Prostate gland (tissue), 2 donors: Measurements from ENCODE around the gene SERPINH1. TPM values are rescaled to one million over a fixed set of nuclear protein-coding genes. Genes with fewer than 3 reads are reported as not detected.
A peak's percentile ranks its signal among the peaks of the same experiment; 100 is the strongest.

Experiments used
- DNase-seq: peaks from one replicate; pipeline ENCODE4 v3.0.0-alpha.2; 2019; ENCODE audit warnings: low spot score
- H3K27ac ChIP-seq, 2 donors: fragments of 200-600 bp; sonication (generic); 2 replicates each; pipeline ENCODE4 v1.5.1; 2017 to 2019
- H3K27me3 ChIP-seq: fragments of 200-600 bp; sonication (generic); replicated peaks from 2 replicates; pipeline ENCODE4 v1.5.1; 2019; ENCODE audit not compliant: insufficient read depth
- H3K36me3 ChIP-seq, 2 donors: fragments of 200-600 bp; sonication (generic); 1 replicate in 1 of 2; 2 replicates in 1 of 2; pipeline versions ENCODE4 v1.5.1 to v1.8.1; 2017 to 2019
- H3K4me1 ChIP-seq: fragments of 200-600 bp; sonication (generic); replicated peaks from 2 replicates; pipeline ENCODE4 v1.5.1; 2019
- H3K4me3 ChIP-seq, 2 donors: fragments of 200-600 bp; sonication (generic); 2 replicates each; pipeline ENCODE4 v1.5.1; 2017 to 2019
- H3K9me3 ChIP-seq: fragments of 200-600 bp; sonication (generic); 2 replicates; pipeline ENCODE4 v1.5.1; 2017
- CTCF ChIP-seq, 4 experiments: fragments of 200-600 bp in 2 of 4; fragments of 450-650 bp in 2 of 4; sonication (generic) in 2 of 4; IDR thresholded peaks; 1 replicate in 3 of 4; 2 replicates in 1 of 4; pipeline ENCODE4 v1.5.1; 2016 to 2019; ENCODE audit warnings: antibody characterized with exemption in 4 of 4, mild to moderate bottlenecking in 2 of 4, moderate library complexity in 2 of 4
- POLR2A ChIP-seq: fragments of 450-650 bp; IDR thresholded peaks from one replicate; pipeline ENCODE4 v1.6.1; 2016; ENCODE audit warnings: antibody characterized with exemption, mild to moderate bottlenecking
- POLR2AphosphoS5 ChIP-seq: sonication (generic); formaldehyde crosslinking; IDR thresholded peaks from one replicate; pipeline ENCODE4 v1.6.1; 2017; ENCODE audit warnings: antibody characterized with exemption
- WGBS: methylation state at CpG from one replicate; pipeline ENCODE4 v1.1.5; 2018; 5-methylcytosine and 5-hydroxymethylcytosine counted together
- intact Hi-C: fragments of 100-400 bp; cut with DNase I; formaldehyde crosslinking; loops from one replicate; pipeline ENCODE4 v1.14.2; 2022
- total RNA-seq, 2 donors: library from RNA; depleted of rRNA; stranded (reverse); fragments of >200 nt; gene quantifications; one replicate each; pipeline ENCODE4 v1.1.0, GENCODE V29; 2016

SERPINH1 gene
- total RNA-seq, result 100 to 1,000 TPM; 123 to 189 TPM

- Histone ChIP-seq H3K27me3 (no peaks in the 10 kb centered on the region), H3K36me3 (no peaks in the 10 kb centered on the region), H3K4me1 (peaks cover 35% of the 10 kb centered on the region), H3K27ac (peak within 1 kb of the TSS; percentile 98 to 99), H3K4me3 (peak within 1 kb of the TSS; percentile 84 to 89), H3K9me3 (no peaks in the 10 kb centered on the region)
- intact Hi-C loops, result loop anchor here (5.0 kb wide), 1 partner anchor 250 kb away; no protein-coding TSS in a partner anchor
- peak; percentile 79 for DNase-seq
- WGBS, result 1% methylated on average over 51 of the region's 51 CpGs
- peak; percentile 74 for TF ChIP-seq POLR2A
- TF ChIP-seq POLR2AphosphoS5, result peak; percentile 82
- no peak for TF ChIP-seq CTCF (IDR thresholded peaks at IDR 0.05)
Measured at GRCh38 chr11:75562048-75562835, at the start of gene SERPINH1. Gene SERPINH1, plus strand, starts transcription at chr11:75562253. Its CDS starts 4,097 bp downstream, at chr11:75566350.

DNA sequence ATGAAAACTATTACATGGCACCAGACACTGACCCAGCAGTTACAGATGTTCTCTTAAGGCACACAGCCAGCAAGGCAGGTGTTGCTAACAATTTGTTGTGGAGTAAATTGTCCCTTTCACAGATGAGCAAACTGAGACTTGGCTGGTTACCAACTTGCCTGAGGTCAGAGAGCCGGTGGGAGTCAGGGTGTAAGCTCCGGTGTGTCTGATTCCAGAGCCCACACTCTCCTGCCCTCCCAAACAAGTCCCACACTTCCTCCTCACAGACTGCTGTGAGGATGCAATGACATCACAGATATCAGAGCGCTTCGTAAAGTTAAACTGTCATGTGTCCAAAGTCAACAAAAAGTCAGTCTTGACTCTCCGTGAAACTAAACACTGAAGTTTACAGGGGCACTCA, 48.8 kb upstream of the SERPINH1 start:
- intact Hi-C loops, result no loop called here
- Histone ChIP-seq H3K4me1 (no peaks in the 10 kb centered on the region), H3K9me3 (no peaks in the 10 kb centered on the region), H3K27me3 (no peaks in the 10 kb centered on the region), H3K36me3 (no peaks in the 10 kb centered on the region), H3K4me3 (no peak overlapping the region), H3K27ac (peak overlapping the region in 1 of 2 donors; percentile 32)
- TF ChIP-seq POLR2A (no peak), POLR2AphosphoS5 (peak; percentile 81), CTCF (IDR thresholded peaks at IDR 0.05) (no peak)
- 32% methylated on average over 5 of the region's 5 CpGs for WGBS
- DNase-seq, result peak; percentile 25

GRCh38 chr11:75514596-75514995, 47.5 kb upstream of the SERPINH1 start:
- no peak overlapping the region for H3K4me3 ChIP-seq
- intact Hi-C loops, result no loop called here
- no peaks in the 10 kb centered on the region for H3K27me3 ChIP-seq
- no peaks in the 10 kb centered on the region for H3K36me3 ChIP-seq
- H3K9me3 ChIP-seq, result no peaks in the 10 kb centered on the region
- TF ChIP-seq POLR2A (no peak), POLR2AphosphoS5 (no peak), CTCF (IDR thresholded peaks at IDR 0.05) (no peak)
- H3K4me1 ChIP-seq, result no peaks in the 10 kb centered on the region
- no peak overlapping the region for H3K27ac ChIP-seq
- no peak for DNase-seq

DNA sequence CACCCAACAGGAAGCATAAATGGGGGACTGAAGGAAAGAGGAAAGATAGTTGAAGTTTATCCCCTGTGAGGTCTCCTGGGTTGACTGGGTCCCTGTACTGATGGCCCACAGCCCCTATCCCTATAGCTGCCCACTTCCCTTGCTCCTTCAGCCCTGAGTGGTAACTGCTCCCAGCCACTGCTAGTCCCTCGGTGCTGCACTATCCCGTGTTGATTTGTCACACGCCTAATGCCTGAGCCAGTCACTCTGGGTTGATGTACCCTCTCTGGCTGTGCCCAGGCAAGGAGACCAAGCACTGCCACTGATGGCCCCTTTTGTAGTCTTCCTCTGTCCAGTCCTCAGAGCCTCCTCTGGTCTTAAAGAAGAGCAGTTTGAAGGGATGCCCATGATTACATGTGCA, 45.9 kb upstream of the SERPINH1 start:
- no peaks in the 10 kb centered on the region for H3K36me3 ChIP-seq
- DNase-seq, result no peak
- H3K4me1 ChIP-seq, result no peaks in the 10 kb centered on the region
- no peaks in the 10 kb centered on the region for H3K9me3 ChIP-seq
- intact Hi-C loops, result no loop called here
- WGBS, result 96% methylated on average over 3 of the region's 3 CpGs
- H3K27ac ChIP-seq, result no peak overlapping the region
- TF ChIP-seq POLR2AphosphoS5 (no peak), CTCF (IDR thresholded peaks at IDR 0.05) (no peak), POLR2A (no peak)
- no peaks in the 10 kb centered on the region for H3K27me3 ChIP-seq
- H3K4me3 ChIP-seq, result no peak overlapping the region

- TF ChIP-seq POLR2A (no peak), POLR2AphosphoS5 (no peak), CTCF (IDR thresholded peaks at IDR 0.05) (no peak)
- Histone ChIP-seq H3K9me3 (no peaks in the 10 kb centered on the region), H3K27me3 (no peaks in the 10 kb centered on the region), H3K36me3 (no peaks in the 10 kb centered on the region), H3K4me3 (no peak overlapping the region), H3K27ac (no peak overlapping the region), H3K4me1 (no peaks in the 10 kb centered on the region)
- intact Hi-C loops, result no loop called here
- 87% methylated on average over 7 of the region's 7 CpGs for WGBS
- DNase-seq, result no peak
Measured at GRCh38 chr11:75516886-75517285, 45.2 kb upstream of the SERPINH1 start.
